CD4-positive, alpha-beta memory T cell (primary cell): Measurements from ENCODE around the gene ZNG1A. TPM values are rescaled to one million over a fixed set of nuclear protein-coding genes. Genes with fewer than 3 reads are reported as not detected.

Source experiments
- polyA plus RNA-seq, 2 donors: library from polyadenylated mRNA; unstranded; fragments of 300-500 nt; fragmentation: Illumina TruSeq; gene quantifications; one replicate each; pipeline ENCODE4 v1.2.3, GENCODE V29; 2021
- total RNA-seq, 2 experiments: library from RNA; stranded (reverse); gene quantifications; one replicate each; pipeline ENCODE4 v1.2.3, GENCODE V29; 2021

Gene ZNG1A
- total and polyA plus RNA-seq, 4 experiments from 2014 or later = 17.3 to 34.8 (median 30.1) TPM

Other genes with a start within 250 kb of the ZNG1A start
- gene WASHC1, start 149.6 kb downstream of the ZNG1A start, total RNA-seq = 10 to 100 TPM; 34.4 to 39.6 TPM
- 1 to 10 TPM in 1 of 2 donors, under 1 TPM in 1; 0.99 to 1.8 TPM for gene WASHC1, start 149.6 kb downstream of the ZNG1A start, polyA plus RNA-seq
- under 1 TPM; 0.30 to 0.35 TPM for gene FOXD4, start 60.6 kb downstream of the ZNG1A start, total RNA-seq
- not detected for gene FOXD4, start 60.6 kb downstream of the ZNG1A start, polyA plus RNA-seq
- 100 to 1,000 TPM; 307 to 315 TPM for gene DOCK8, start 35.8 kb upstream of the ZNG1A start, total RNA-seq
- 10 to 100 TPM; 31.0 to 92.5 TPM for gene DOCK8, start 35.8 kb upstream of the ZNG1A start, polyA plus RNA-seq